Hematopoietic multipotent progenitor cell treated with erythropoietin and hydrocortisone succinate and interleukin-3 and kit ligand, for 17 days (in vitro differentiated cells): ENCODE results near the gene XRRA1.
"Not testable (repeated sequence)": the region's sequence is repeated elsewhere in the genome, so short reads cannot be mapped to it uniquely, and the experiment has no call there.

Source experiments
- DNase-seq: peaks from one replicate; pipeline ENCODE4 v3.0.0-alpha.2; 2015; ENCODE audit warnings: low spot score

The XRRA1 gene

GRCh38 chr11:74826901-74827300 is 122.0 kb downstream of the XRRA1 start:
- no peak for DNase-seq

- not testable (repeated sequence) for DNase-seq
Observed at GRCh38 chr11:74825596-74825995, 123.3 kb downstream of the XRRA1 start.

- DNase-seq: no peak
Observed at GRCh38 chr11:74824285-74824982, 124.5 kb downstream of the XRRA1 start.

GRCh38 chr11:74822170-74822569 is 126.7 kb downstream of the XRRA1 start:
- no peak for DNase-seq

GRCh38 chr11:74820763-74821162 is 128.1 kb downstream of the XRRA1 start:
- no peak for DNase-seq

- no peak for DNase-seq
Observed at GRCh38 chr11:74819400-74819799, 129.5 kb downstream of the XRRA1 start.

- DNase-seq: no peak
Observed at GRCh38 chr11:74818283-74818946, 130.5 kb downstream of the XRRA1 start.

GRCh38 chr11:74816664-74817063 is 132.2 kb downstream of the XRRA1 start:
- no peak for DNase-seq

- DNase-seq: no peak
Observed at GRCh38 chr11:74815966-74816365, 132.9 kb downstream of the XRRA1 start.

GRCh38 chr11:74809801-74810200 is 139.1 kb downstream of the XRRA1 start:
- DNase-seq: no peak

GRCh38 chr11:74806267-74806666 is 142.6 kb downstream of the XRRA1 start:
- no peak for DNase-seq

GRCh38 chr11:74791333-74792100 is 157.4 kb downstream of the XRRA1 start:
- no peak for DNase-seq
